GM23338 (cell line): ENCODE results near the gene AKR1C2.
"Not testable (repeated sequence)": the region's sequence is repeated elsewhere in the genome, so short reads cannot be mapped to it uniquely, and the experiment has no call there.

Source experiments
- EZH2 ChIP-seq: fragments of 200-600 bp; sonication (generic); IDR thresholded peaks from one replicate; pipeline ENCODE4 v1.8.0; 2017; ENCODE audit warnings: antibody characterized with exemption, mild to moderate bottlenecking, low read depth; ENCODE audit not compliant: unreplicated experiment
- JUNB ChIP-seq: IDR thresholded peaks from one replicate; pipeline ENCODE4 v1.6.1; 2016; ENCODE audit warnings: antibody characterized with exemption; ENCODE audit not compliant: unreplicated experiment
- TF ChIP-seq, protein P1 (sequence below), 2 experiments: fragments of 200-600 bp in 1 of 2; sonication (generic) in 1 of 2; conservative IDR thresholded peaks; 2 replicates each; pipeline versions ENCODE4 v1.5.1 to v1.6.1; 2016 to 2017; ENCODE audit warnings: antibody characterized with exemption in 2 of 2, low read depth in 2 of 2, mild to moderate bottlenecking in 2 of 2, moderate library complexity in 1 of 2
- TF ChIP-seq, protein P2 (sequence below): IDR thresholded peaks from one replicate; pipeline ENCODE4 v1.6.1; 2018; ENCODE audit warnings: antibody characterized with exemption; ENCODE audit not compliant: unreplicated experiment

GRCh38 chr10:4962876-4963814 is 40.5 kb downstream of the AKR1C2 start, which contains the start of gene AKR1C1:
- TF ChIP-seq, protein P1, sequence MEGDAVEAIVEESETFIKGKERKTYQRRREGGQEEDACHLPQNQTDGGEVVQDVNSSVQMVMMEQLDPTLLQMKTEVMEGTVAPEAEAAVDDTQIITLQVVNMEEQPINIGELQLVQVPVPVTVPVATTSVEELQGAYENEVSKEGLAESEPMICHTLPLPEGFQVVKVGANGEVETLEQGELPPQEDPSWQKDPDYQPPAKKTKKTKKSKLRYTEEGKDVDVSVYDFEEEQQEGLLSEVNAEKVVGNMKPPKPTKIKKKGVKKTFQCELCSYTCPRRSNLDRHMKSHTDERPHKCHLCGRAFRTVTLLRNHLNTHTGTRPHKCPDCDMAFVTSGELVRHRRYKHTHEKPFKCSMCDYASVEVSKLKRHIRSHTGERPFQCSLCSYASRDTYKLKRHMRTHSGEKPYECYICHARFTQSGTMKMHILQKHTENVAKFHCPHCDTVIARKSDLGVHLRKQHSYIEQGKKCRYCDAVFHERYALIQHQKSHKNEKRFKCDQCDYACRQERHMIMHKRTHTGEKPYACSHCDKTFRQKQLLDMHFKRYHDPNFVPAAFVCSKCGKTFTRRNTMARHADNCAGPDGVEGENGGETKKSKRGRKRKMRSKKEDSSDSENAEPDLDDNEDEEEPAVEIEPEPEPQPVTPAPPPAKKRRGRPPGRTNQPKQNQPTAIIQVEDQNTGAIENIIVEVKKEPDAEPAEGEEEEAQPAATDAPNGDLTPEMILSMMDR (conservative IDR thresholded peaks at IDR 0.05; ENCODE audit: low read depth in 2 of 2), result not testable (repeated sequence)
- TF ChIP-seq EZH2, JUNB: not testable (repeated sequence)
- TF ChIP-seq, protein P2, sequence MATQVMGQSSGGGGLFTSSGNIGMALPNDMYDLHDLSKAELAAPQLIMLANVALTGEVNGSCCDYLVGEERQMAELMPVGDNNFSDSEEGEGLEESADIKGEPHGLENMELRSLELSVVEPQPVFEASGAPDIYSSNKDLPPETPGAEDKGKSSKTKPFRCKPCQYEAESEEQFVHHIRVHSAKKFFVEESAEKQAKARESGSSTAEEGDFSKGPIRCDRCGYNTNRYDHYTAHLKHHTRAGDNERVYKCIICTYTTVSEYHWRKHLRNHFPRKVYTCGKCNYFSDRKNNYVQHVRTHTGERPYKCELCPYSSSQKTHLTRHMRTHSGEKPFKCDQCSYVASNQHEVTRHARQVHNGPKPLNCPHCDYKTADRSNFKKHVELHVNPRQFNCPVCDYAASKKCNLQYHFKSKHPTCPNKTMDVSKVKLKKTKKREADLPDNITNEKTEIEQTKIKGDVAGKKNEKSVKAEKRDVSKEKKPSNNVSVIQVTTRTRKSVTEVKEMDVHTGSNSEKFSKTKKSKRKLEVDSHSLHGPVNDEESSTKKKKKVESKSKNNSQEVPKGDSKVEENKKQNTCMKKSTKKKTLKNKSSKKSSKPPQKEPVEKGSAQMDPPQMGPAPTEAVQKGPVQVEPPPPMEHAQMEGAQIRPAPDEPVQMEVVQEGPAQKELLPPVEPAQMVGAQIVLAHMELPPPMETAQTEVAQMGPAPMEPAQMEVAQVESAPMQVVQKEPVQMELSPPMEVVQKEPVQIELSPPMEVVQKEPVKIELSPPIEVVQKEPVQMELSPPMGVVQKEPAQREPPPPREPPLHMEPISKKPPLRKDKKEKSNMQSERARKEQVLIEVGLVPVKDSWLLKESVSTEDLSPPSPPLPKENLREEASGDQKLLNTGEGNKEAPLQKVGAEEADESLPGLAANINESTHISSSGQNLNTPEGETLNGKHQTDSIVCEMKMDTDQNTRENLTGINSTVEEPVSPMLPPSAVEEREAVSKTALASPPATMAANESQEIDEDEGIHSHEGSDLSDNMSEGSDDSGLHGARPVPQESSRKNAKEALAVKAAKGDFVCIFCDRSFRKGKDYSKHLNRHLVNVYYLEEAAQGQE, result not testable (repeated sequence)
